OCI-LY3 (cell line): ENCODE data around the gene MACROD2.
A peak's percentile ranks its signal among the peaks of the same experiment; 100 is the strongest.

Experiments
- H2AFZ ChIP-seq: fragments of 200-600, 300-600 bp; shearing (Covaris generic); 2 replicates; pipeline ENCODE4 v1.6.0; 2014; ENCODE audit warnings: antibody characterized with exemption, low read depth, low read length
- H3K27ac ChIP-seq: fragments of 200-600, 300-600 bp; sonication (generic); 2 replicates; pipeline ENCODE4 v1.5.1; 2014; ENCODE audit warnings: mild to moderate bottlenecking, low read length, moderate library complexity, mixed read lengths
- H3K27me3 ChIP-seq: fragments of 200-600, 300-600 bp; sonication (generic); 2 replicates; pipeline ENCODE4 v1.6.1; 2014; ENCODE audit warnings: low read depth, low read length, mixed read lengths
- H3K36me3 ChIP-seq: fragments of 200-600, 300-600 bp; sonication (generic); replicated peaks from 2 replicates; pipeline ENCODE3; 2014; ENCODE audit warnings: low read depth, low read length, mixed read lengths
- H3K4me1 ChIP-seq: fragments of 300-600, 200-600 bp; sonication (generic); 2 replicates; pipeline ENCODE4 v1.6.1; 2014; ENCODE audit warnings: low read length, mixed read lengths
- H3K4me2 ChIP-seq: fragments of 200-600, 300-600 bp; sonication (generic); 2 replicates; pipeline ENCODE4 v1.6.1; 2014; ENCODE audit warnings: low read length, mixed read lengths
- H3K4me3 ChIP-seq: fragments of 300-600, 200-600 bp; sonication (generic); 2 replicates; pipeline ENCODE4 v1.5.1; 2014; ENCODE audit warnings: antibody characterized with exemption, mild to moderate bottlenecking, low read length, moderate library complexity
- H3K79me2 ChIP-seq: fragments of 300-600, 200-600 bp; shearing (Covaris generic); 2 replicates; pipeline ENCODE4 v1.6.1; 2014; ENCODE audit warnings: mild to moderate bottlenecking, low read length, mixed read lengths
- H3K9ac ChIP-seq: fragments of 300-600, 200-600 bp; shearing (Covaris generic); 2 replicates; pipeline ENCODE4 v1.6.0; 2014; ENCODE audit warnings: mild to moderate bottlenecking, low read length, moderate library complexity
- H3K9me3 ChIP-seq: fragments of 200-600, 300-600 bp; shearing (Covaris generic); 2 replicates; pipeline ENCODE4 v1.6.1; 2014; ENCODE audit warnings: low read length, mixed read lengths; ENCODE audit not compliant: insufficient read depth
- H4K20me1 ChIP-seq: fragments of 200-600, 300-600 bp; sonication (generic); 2 replicates; pipeline ENCODE4 v1.6.1; 2016; ENCODE audit warnings: low read length, mixed read lengths; ENCODE audit not compliant: insufficient read depth
- CTCF ChIP-seq: fragments of 200-600, 300-600 bp; sonication (generic); IDR thresholded peaks from 2 replicates; pipeline ENCODE4 v1.5.1; 2014; ENCODE audit warnings: antibody characterized with exemption, low read length, low read depth
- EZH2phosphoT487 ChIP-seq: fragments of 200-600 bp; shearing (Covaris generic); IDR thresholded peaks from 2 replicates; pipeline ENCODE4 v1.6.1; 2018; ENCODE audit warnings: antibody characterized with exemption, mixed run types, low read depth

MACROD2 gene

DNA sequence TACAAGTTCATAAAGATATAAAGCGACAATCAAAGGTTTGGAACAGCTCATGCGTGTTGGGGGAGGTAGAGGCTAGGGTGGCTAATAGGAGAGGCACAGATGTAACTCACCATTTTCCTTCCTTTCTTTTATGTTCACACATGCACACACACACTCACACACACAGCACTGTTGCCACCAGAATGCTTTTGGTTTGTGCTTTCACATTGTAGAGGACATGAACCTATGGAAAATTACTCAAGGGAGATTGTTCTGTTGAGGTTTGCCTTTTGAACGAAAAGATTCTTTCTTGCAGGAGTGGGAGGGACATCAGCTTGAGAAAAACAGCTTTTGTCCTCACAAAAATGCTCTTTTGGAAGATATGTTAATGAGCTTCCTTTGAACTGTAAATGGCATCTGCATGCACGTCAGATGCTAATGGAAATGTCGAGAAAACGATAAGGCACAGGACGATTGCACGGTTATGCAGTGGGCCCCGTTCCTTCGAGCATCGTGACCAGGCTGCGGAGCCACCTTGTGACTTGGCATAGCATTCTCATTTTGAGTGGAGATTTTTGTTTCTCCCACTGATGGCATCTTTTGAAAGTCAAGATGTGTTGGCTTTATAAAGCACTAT is 1853.8 kb downstream of the MACROD2 start:
- Histone ChIP-seq H3K4me3 (no peak overlapping the region), H3K9ac (no peak overlapping the region), H3K27me3 (no peaks in the 10 kb centered on the region; the same call in 1 of the 2 replicates), H3K4me1 (peaks cover 8% of the 10 kb centered on the region), H3K9me3 (no peaks in the 10 kb centered on the region), H3K4me2 (no peak overlapping the region), H2AFZ (no peak overlapping the region), H3K79me2 (no peaks in the 10 kb centered on the region), H4K20me1 (no peaks in the 10 kb centered on the region), H3K36me3 (no peaks in the 10 kb centered on the region), H3K27ac (no peak overlapping the region)
- no peak for TF ChIP-seq CTCF
- TF ChIP-seq EZH2phosphoT487, result no peak

DNA sequence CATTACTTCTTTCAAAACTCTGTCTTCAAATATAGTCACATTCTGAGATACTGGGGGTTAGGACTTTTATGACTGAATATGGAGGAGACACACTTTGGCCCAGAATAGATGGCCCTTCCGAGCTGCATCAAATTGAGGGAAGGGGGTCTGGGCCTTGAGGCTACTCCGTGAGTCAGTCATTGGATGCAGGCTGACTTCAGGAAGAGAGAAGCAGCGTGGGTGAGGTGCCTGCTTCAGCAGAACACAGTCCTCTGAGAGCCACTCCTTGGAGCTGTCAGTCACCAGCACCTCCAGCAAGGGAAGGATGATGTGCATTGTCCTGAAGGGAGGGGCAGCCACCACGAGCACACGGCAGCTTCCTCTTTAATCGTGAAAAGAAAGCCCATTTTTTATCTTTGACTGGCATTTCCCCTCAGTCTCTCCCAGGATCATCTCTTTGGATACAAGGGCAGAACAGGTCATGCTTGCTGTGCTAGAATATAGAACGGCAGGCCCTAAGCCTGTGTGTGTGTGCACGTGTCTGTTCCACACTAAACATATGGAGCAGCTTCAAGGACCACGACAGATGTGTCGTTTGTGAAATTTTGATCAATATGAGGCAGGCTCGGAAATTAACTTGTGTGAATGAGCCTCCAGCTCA is 1856.4 kb downstream of the MACROD2 start:
- Histone ChIP-seq H3K9ac (no peak overlapping the region), H3K4me2 (no peak overlapping the region), H4K20me1 (no peaks in the 10 kb centered on the region), H3K4me3 (no peak overlapping the region), H3K4me1 (peaks cover 8% of the 10 kb centered on the region), H3K9me3 (no peaks in the 10 kb centered on the region), H3K79me2 (no peaks in the 10 kb centered on the region), H3K27ac (no peak overlapping the region), H2AFZ (no peak overlapping the region), H3K27me3 (no peaks in the 10 kb centered on the region; the same call in 1 of the 2 replicates), H3K36me3 (no peaks in the 10 kb centered on the region)
- TF ChIP-seq CTCF (no peak), EZH2phosphoT487 (no peak)

- Histone ChIP-seq H3K9ac (no peak overlapping the region), H3K79me2 (no peaks in the 10 kb centered on the region), H3K4me2 (no peak overlapping the region), H2AFZ (no peak overlapping the region), H4K20me1 (no peaks in the 10 kb centered on the region), H3K27ac (no peak overlapping the region), H3K4me3 (no peak overlapping the region), H3K27me3 (no peaks in the 10 kb centered on the region), H3K9me3 (no peaks in the 10 kb centered on the region), H3K4me1 (peaks cover 32% of the 10 kb centered on the region), H3K36me3 (no peaks in the 10 kb centered on the region)
- no peak for TF ChIP-seq EZH2phosphoT487
- TF ChIP-seq CTCF, result no peak
Measured at GRCh38 chr20:15854911-15855310, 1859.6 kb downstream of the MACROD2 start.

- peaks cover 3% of the 10 kb centered on the region for H3K36me3 ChIP-seq
- H3K79me2 ChIP-seq, result no peaks in the 10 kb centered on the region
- TF ChIP-seq CTCF, result no peak
- TF ChIP-seq EZH2phosphoT487, result no peak
- H4K20me1 ChIP-seq, result no peaks in the 10 kb centered on the region
- H3K4me1 ChIP-seq, result peaks cover 40% of the 10 kb centered on the region
- peak overlapping the region; percentile 16; the same call in 1 of the 2 replicates for H3K27ac ChIP-seq
- H3K9ac ChIP-seq, result no peak overlapping the region
- H2AFZ ChIP-seq, result no peak overlapping the region
- no peaks in the 10 kb centered on the region for H3K27me3 ChIP-seq
- no peaks in the 10 kb centered on the region for H3K9me3 ChIP-seq
- H3K4me2 ChIP-seq, result peak overlapping the region; percentile 49
- H3K4me3 ChIP-seq, result peak overlapping the region; percentile 10; the same call in 1 of the 2 replicates
Measured at GRCh38 chr20:15857173-15857784, 1862.0 kb downstream of the MACROD2 start.
